Skin of body (tissue), 2 donors: ENCODE data around the gene CRBN. TPM values are rescaled to one million over a fixed set of nuclear protein-coding genes. Genes with fewer than 3 reads are reported as not detected.
A peak's percentile ranks its signal among the peaks of the same experiment; 100 is the strongest.

ENCODE experiments used
- DNase-seq: peaks from one replicate; lab custom pipeline; 2025; lab: John Stamatoyannopoulos, UW
- total RNA-seq: library from RNA; depleted of rRNA; stranded (reverse); fragments of >200 nt; gene quantifications from one replicate; pipeline ENCODE4 v1.2.3, GENCODE V29; 2014

The CRBN gene
- total RNA-seq, result 81.0 TPM

- peak; percentile 77 for DNase-seq
Observed at GRCh38 chr3:3179407-3180094, at the start of gene CRBN. Gene CRBN (minus strand): TSS chr3:3179691. CDS start chr3:3179687, 4 bp downstream.

DNA sequence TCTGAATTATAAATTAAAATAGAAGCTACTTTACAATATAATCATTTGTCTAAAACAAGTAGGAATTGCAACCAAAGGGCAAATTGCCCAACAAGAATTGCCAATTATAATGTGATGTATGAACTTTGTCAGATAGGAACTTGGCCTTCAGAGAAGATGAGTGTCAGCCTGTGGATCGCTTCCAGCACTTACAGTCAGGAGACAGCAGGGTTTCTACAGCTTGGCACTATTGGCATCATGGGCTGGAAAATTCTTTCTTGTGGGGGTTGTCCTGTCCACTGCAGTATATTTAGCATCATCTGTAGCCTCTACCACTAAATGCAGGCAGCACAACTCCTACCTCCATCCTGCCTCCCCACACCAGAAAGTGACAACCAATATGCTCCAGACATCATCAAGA lies 48.1 kb upstream of the CRBN start:
- DNase-seq, result no peak

- no peak for DNase-seq
Observed at GRCh38 chr3:3221528-3221927, 42.0 kb upstream of the CRBN start.

DNA sequence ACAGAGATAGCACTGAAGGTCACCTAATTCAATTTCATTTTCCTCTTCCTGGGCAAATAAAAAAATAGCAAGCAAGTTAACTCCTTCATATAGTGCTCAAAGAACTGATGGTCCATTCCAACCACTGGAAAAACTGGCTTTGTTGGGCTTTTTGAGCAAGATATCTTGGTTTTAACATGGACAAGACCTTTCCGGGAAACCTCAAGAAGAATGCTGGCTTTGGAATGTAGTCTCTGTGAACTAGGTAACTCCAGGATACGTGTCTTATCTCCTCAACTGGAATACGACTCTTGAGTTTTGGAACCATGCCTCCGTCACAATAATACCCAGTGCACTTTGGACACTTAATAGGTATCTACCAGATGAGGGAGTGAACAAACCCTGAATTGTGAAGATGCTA lies 36.9 kb upstream of the CRBN start:
- no peak for DNase-seq

DNA sequence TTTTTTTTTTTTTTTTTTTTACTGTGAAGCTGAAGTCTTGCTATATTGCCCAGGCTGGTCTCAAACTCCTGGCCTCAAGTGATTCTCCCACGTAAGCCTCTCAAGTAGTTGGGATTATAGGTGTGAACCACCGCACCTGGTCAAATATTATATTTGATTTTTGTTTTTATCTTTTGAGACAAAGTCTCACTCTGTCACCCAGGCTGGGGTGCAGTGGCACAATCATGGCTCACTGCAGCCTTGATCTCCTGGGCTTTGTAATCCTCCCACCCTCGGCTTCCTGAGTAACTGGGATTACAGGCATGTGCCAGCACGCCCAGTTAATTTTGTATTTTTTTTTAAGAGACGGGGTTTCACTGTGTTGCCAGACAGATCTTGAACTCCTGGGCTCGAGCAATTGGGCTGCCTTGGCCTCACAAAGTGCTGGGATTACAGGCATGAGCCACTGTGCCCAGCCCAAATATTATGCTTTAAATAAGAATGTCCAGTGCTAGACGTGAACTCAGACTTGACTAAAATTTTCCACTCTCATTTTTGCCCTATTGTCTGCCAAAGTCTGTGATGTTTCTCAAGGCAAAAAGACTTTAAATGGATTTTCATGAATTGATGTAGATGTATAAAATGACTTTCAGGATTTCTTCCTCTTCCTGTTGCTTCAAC lies 33.4 kb upstream of the CRBN start:
- no peak for DNase-seq

GRCh38 chr3:3209714-3210113 lies 30.2 kb upstream of the CRBN start:
- DNase-seq, result no peak

DNA sequence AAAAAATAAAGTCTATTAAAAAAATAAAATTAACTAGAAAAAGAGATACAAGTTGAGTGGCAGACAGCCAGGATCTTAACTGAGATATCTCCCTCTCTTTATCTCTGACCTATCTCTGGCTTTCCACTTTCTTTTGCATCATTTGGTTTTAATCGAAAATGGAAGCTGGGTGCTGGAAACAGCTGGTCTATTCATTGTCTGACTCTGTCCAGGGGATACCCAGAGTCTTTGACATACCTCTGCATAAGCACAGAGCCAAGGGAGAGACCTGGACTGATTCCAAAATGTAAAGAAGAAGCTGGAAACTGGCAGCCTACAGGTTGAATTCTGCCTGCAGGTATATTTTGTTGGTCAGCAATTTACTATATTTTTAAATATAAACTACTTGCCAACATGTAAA lies 29.6 kb upstream of the CRBN start:
- no peak for DNase-seq

DNA sequence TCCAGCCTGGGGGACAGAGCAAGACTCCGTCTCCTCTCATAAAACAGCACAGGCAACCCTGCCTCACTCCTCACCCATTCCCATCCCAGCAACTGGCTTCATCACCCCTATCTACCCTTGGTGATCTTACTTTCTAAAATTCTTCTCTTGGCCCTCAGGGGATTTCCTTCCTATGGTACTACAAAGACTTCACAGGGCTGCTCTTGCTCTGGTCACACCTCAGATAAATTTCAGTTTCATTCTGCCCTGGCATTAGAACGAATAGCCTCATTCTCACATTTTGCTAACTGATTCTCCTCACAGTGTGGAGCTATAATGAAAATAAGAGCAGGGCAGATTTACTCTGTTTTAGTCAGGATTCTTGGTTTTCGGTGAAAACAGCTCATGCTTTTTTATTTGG lies 22.1 kb upstream of the CRBN start:
- no peak for DNase-seq

- peak; percentile 58 for DNase-seq
Observed at GRCh38 chr3:3200632-3201212, 21.2 kb upstream of the CRBN start.

DNA sequence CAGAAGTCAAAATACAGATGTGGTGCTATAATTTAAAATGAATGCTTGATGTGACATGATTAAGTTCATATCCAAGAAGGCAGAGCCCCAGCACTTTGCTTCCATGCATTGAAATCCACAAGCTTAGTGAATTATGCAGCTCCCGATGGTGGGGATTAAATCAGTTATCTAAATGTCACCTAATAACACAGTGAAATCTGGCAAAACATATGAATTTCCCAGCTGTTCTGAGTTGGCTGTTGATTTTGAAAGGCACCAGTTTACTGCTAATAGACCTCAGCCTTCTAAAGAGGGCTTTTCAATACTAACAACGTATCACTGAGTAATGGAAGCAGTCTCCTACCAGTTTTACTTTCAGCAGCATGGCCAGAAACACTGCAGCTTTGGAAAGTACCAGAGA lies 19.8 kb upstream of the CRBN start:
- DNase-seq, result no peak

GRCh38 chr3:3196148-3196861 lies 16.8 kb upstream of the CRBN start:
- DNase-seq, result peak; percentile 2

- DNase-seq, result no peak
Observed at GRCh38 chr3:3194861-3195260, 15.4 kb upstream of the CRBN start.

- DNase-seq, result no peak
Observed at GRCh38 chr3:3192286-3192675, 12.8 kb upstream of the CRBN start.

GRCh38 chr3:3191675-3192285 lies 12.3 kb upstream of the CRBN start:
- no peak for DNase-seq

- no peak for DNase-seq
Observed at GRCh38 chr3:3189961-3190360, 10.5 kb upstream of the CRBN start.

GRCh38 chr3:3189102-3189727 lies 9.7 kb upstream of the CRBN start:
- no peak for DNase-seq

DNA sequence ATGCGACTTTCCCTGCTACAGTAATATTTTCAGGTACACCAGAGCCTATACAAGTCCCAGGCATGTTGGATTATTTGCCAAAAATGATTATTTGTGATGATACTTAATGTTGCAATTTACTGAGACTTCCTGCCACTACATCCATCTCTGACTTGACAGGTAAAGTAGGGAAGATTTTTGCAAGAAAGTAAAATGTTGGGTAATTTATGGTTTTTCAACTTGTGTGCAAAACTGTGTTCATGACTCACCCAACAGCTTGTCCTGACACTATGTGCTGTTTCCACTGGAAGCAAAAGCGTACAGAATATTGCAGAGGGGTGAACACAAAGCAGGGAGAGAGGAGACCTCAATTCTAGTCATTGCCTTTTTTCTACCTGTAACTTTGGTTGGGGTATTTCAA lies 5.4 kb upstream of the CRBN start:
- DNase-seq, result no peak

GRCh38 chr3:3180456-3180855 lies 965 bp upstream of the CRBN start:
- no peak for DNase-seq

DNA sequence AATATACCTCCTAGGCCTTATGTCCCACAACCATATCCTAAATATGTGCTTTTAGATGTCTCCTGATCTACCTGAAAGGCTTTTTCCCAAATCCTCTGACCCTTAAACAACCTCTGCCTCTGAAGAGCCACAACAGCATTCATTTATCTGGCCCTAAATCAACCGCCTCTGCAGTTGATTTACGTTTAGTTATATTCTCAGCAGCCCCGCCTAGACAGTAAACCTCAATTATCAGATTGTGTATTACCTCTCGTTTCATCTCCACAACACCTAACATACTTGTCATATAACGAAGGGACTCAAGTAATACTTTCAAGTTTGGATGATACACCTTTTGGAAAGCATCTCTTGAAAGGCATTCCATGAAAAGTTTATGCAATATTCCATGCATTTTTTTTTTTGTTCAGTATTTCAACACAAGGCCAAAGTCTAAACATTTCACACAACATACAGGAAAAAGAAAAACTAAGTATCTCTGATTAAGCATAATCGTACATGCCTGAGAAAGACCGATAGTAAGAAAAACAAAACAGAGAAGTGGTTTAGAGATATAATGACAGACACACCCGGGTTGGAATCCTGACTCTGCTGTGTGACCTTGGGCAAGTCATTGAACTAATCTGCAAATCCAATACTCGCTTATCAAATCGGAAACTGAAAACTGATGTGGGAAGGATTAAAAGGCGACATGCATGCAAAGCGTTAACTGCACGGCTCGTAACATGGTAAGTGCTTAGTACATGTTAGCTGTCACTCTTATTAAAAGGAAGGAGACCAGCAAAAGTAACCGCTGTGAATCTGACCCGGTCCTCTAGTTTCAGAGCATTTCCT lies 778 bp downstream of the CRBN start:
- no peak for DNase-seq

DNA sequence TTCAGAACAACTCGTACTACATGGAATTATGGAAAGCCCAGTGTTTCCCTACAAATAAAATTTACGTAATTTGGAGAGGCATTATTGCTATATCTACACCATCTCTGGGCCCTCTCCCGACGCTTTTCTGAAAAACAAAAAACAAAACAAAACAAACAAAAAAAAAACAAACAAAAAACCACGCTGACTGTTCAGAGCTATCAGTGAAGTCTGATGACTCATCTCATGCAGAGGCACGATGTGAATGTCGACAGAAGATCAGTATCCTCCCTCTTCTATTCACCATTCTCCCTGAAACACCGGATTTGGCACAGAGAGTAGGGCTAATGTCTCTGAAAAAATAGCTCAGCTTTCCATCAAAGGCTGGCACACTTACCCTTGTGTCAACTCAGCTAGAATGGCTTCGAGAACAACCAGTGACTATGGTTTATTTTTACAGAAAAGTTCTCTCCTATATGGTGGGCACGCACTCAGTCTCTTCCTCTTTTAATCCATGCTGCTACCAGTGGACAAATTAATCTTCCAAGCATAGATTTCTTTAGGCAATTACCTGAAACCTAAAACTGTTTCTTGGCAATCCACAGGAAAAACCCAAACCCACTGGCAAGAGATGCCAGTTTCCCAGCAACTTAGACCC lies 1.5 kb downstream of the CRBN start:
- no peak for DNase-seq
